Measurements from ENCODE around the gene CADM2.

Gene CADM2

DNA sequence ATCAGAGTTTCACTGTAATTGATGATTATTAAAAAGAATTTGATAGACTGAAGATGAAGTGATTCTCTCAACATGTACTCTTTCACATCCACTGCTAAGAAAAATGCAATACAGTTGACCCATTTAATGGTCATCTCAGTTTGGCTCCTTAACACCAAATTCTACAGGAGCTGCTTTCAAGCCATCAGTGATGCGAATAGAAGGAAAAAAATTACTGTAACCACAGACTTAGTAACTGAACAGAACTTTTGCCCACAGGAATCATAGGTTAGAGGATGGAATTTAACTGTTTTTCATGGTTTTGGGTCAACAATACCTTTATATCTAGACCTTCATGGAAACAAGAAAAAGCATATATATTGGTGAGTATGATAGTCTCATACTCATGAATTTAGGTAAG lies 633.5 kb downstream of the CADM2 start:
- H3K36me3 Mint-ChIP-seq (ENCODE audit: low read depth), result no peaks in the 10 kb centered on the region
- no peak overlapping the region for H3K27ac Mint-ChIP-seq
- H3K9me3 Mint-ChIP-seq, result no peaks in the 10 kb centered on the region
- H3K4me3 Mint-ChIP-seq, result no peak overlapping the region
- TF ChIP-seq, protein P1, sequence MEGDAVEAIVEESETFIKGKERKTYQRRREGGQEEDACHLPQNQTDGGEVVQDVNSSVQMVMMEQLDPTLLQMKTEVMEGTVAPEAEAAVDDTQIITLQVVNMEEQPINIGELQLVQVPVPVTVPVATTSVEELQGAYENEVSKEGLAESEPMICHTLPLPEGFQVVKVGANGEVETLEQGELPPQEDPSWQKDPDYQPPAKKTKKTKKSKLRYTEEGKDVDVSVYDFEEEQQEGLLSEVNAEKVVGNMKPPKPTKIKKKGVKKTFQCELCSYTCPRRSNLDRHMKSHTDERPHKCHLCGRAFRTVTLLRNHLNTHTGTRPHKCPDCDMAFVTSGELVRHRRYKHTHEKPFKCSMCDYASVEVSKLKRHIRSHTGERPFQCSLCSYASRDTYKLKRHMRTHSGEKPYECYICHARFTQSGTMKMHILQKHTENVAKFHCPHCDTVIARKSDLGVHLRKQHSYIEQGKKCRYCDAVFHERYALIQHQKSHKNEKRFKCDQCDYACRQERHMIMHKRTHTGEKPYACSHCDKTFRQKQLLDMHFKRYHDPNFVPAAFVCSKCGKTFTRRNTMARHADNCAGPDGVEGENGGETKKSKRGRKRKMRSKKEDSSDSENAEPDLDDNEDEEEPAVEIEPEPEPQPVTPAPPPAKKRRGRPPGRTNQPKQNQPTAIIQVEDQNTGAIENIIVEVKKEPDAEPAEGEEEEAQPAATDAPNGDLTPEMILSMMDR (IDR thresholded peaks at IDR 0.05), result no peak
- H3K4me1 Mint-ChIP-seq, result peaks cover 8% of the 10 kb centered on the region
- H3K27me3 Mint-ChIP-seq (ENCODE audit: low read depth, poor library complexity), result peaks cover 4% of the 10 kb centered on the region
- DNase-seq, result no peak

DNA sequence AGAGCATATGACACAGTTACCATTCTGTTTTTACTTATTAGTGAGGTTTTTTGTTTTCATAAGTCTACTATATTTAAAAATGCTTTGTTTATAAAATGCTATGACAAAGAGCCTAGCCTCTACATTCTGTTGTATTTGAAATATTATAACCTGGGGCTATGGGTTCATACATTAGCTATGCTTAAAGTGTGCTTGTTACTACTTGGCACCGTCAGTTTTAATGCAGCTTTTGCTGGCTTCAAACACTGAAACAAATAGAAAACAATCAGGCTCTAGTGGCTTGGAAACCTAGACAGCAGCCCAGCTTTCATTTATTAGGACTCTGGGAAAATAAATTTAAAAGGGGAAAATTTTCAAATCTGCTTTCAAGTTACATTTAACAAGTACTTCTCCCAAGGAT lies 635.9 kb downstream of the CADM2 start:
- Mint-ChIP-seq H3K27me3 (ENCODE audit: low read depth, poor library complexity) (peaks cover 4% of the 10 kb centered on the region), H3K9me3 (no peaks in the 10 kb centered on the region), H3K4me3 (no peak overlapping the region), H3K27ac (no peak overlapping the region), H3K36me3 (ENCODE audit: low read depth) (no peaks in the 10 kb centered on the region), H3K4me1 (no peaks in the 10 kb centered on the region)
- TF ChIP-seq, protein P1 (IDR thresholded peaks at IDR 0.05), result no peak
- no peak for DNase-seq

DNA sequence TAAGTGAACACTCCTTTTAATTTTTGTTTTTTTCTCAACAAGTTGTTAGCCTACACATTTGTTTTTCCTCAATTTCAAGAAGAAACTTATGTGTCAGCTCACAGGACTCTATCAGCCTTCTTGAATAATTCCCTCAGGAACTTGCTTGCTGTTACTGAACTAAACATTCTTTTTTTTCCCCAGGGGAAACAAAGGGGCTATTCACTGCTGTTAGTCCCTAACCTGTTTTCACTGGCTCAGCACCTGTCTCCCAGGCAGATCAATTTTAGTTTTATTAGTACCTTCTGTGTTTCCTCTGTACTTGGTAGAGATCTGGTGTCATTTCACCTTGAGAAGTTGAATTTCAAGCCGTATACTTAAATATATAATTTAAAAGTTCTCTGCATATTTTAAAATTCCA lies 644.6 kb downstream of the CADM2 start:
- H3K9me3 Mint-ChIP-seq, result no peaks in the 10 kb centered on the region
- peaks cover 6% of the 10 kb centered on the region for H3K4me1 Mint-ChIP-seq
- no peak overlapping the region for H3K27ac Mint-ChIP-seq
- no peak for DNase-seq
- no peaks in the 10 kb centered on the region for H3K36me3 Mint-ChIP-seq (ENCODE audit: low read depth)
- H3K4me3 Mint-ChIP-seq, result no peak overlapping the region
- no peaks in the 10 kb centered on the region for H3K27me3 Mint-ChIP-seq (ENCODE audit: low read depth, poor library complexity)
- TF ChIP-seq, protein P1 (IDR thresholded peaks at IDR 0.05), result no peak

DNA sequence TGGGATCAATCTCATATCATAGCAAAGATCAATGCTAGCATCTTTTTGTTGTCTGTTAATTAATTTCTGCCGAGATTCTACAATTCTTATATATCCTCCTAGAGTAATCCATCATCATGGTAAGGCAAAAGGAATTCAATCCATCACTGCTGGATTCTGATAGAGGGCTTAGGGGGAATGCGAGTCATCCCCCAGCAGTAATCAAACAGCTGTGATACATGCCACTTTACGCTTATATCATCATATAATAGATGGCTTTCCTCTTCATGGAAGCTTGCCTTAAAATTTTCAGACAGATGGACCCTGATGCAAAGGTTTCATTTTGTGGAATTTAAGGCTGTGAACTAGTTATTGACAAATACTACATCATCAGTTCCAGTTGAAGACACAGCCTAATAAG lies 645.9 kb downstream of the CADM2 start:
- Mint-ChIP-seq H3K27me3 (ENCODE audit: low read depth, poor library complexity) (no peaks in the 10 kb centered on the region), H3K4me1 (peaks cover 6% of the 10 kb centered on the region), H3K9me3 (no peaks in the 10 kb centered on the region), H3K27ac (no peak overlapping the region), H3K36me3 (ENCODE audit: low read depth) (no peaks in the 10 kb centered on the region), H3K4me3 (no peak overlapping the region)
- TF ChIP-seq, protein P1 (IDR thresholded peaks at IDR 0.05), result no peak
- DNase-seq, result no peak

DNA sequence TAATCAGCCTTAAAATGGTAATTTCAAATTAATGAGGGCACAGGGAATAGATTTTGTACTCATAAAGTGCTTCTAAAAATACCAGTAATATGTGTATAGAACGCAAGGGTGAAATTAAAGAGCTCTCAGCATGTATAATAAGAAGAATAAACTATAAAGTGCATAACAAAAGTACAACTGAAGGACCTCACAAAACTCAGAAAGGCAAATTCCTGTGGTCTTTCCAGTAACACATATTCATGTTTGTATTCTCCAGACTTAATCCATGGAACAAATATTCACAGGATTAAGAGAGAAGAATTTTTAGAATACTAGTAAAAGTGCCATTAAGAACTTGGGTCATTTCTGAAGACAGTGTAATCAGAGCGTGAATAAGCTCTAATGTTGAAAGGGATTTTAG lies 646.3 kb downstream of the CADM2 start:
- Mint-ChIP-seq H3K4me3 (no peak overlapping the region), H3K27me3 (ENCODE audit: low read depth, poor library complexity) (no peaks in the 10 kb centered on the region), H3K4me1 (peaks cover 6% of the 10 kb centered on the region), H3K36me3 (ENCODE audit: low read depth) (no peaks in the 10 kb centered on the region), H3K9me3 (no peaks in the 10 kb centered on the region), H3K27ac (no peak overlapping the region)
- DNase-seq, result no peak
- TF ChIP-seq, protein P1 (IDR thresholded peaks at IDR 0.05), result no peak

DNA sequence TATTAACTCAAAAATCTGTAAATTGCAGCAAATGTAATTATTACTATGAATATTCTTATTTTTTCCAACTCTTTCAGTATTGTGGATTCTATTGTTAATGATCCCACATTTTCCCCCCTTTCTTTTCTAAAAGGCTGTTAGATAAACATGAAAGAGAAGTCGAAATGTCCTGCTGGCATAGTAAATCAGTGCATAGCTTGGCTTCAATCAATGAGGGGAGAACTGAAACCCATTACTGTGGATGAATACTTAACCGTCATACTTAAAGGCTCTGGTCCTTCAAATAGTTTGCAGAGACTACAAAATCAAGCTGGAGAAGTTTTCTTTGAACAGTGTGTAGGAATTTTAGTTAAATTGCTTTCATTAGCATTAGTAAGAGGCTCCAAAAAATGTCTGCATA lies 667.9 kb downstream of the CADM2 start:
- Mint-ChIP-seq H3K4me3 (no peak overlapping the region), H3K36me3 (ENCODE audit: low read depth) (no peaks in the 10 kb centered on the region), H3K27ac (no peak overlapping the region), H3K27me3 (ENCODE audit: low read depth, poor library complexity) (no peaks in the 10 kb centered on the region), H3K9me3 (no peaks in the 10 kb centered on the region), H3K4me1 (no peaks in the 10 kb centered on the region)
- TF ChIP-seq, protein P1 (IDR thresholded peaks at IDR 0.05), result no peak
- DNase-seq, result no peak
